ENCODE measurements around the gene SCLT1.

SCLT1 gene

GRCh38 chr4:128957459-128957858 is 135.9 kb downstream of the SCLT1 start:
- no peak for DNase-seq (ENCODE audit: low read depth)

GRCh38 chr4:128955751-128956150 is 137.6 kb downstream of the SCLT1 start:
- no peak for DNase-seq (ENCODE audit: low read depth)

DNA sequence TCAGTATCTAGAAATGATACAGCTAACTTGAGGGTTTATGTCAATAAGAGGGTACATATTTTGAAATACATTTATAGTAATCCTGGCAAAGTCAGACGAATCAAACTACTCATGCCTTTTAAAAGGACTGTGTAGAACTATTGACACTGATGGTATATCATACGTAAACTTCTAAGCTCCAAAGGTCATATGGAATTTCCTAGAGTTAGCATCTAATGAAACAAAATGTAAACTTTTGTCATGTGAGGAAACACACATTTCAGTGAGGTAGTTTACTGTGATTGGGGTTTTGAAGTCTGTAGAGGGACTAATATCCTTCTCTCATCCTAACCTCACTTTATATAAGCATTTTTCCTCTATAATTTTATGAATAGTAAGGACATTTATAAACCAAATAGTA is 138.4 kb downstream of the SCLT1 start:
- no peak for DNase-seq (ENCODE audit: low read depth)

DNA sequence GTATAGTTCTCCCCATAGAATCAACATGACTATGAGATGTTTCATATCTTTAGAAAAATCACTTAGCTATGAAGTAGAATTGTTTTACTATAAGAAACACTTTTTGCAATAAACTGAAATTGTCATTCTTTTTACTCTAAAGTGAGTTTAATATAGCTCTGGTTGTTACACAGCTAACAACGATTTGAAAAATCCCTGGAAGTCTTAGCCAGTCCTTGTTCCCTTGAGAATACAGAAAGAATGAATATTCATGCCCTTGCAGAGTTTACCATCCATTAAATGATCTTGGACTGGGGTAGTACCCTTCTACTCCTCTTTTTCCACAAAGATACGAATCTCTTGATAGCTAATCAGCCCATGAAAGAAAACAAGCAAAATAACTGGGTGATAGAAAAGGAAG is 142.0 kb downstream of the SCLT1 start:
- no peak for DNase-seq (ENCODE audit: low read depth)

DNA sequence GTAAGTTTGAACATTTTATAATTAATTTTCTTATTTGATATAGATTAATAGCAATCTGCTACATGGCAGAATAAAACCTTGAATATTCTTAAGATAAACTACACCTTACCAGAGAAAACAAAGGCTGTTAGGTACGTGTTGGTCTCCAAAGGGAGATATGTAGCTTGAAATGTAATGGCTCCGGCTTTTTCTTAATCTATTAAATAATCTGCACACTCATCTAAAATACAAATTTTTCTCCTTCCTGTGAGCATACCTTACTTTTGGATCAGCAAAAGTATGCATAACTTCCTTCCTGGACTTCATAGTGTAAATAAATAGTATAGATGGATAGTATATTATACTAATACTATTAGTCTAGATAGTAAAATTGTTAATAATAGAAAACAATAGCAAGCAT is 142.5 kb downstream of the SCLT1 start:
- DNase-seq (ENCODE audit: low read depth), result no peak

DNA sequence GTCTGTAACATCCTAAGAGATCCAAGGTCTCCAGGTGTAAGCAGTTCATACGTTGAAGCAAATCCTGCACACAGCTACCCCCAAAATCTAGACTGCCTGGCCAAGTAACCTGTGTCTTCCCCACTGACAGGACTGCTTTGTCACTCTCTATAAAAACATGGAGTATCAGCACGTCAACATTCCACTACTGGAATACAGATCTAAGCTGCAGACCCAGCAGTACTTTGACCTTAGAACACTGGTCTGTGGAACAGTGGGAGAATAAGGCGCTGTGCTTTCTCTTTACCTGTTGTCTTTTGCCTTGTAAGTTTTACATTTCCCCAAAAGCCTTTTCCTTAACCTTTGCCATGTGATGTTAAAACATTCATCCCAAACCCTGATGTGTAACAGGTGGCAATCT is 146.4 kb downstream of the SCLT1 start:
- no peak for DNase-seq (ENCODE audit: low read depth)

GRCh38 chr4:128942607-128943006 is 150.7 kb downstream of the SCLT1 start:
- no peak for DNase-seq (ENCODE audit: low read depth)

- DNase-seq (ENCODE audit: low read depth), result no peak
These were observed 152.4 kb downstream of the SCLT1 start for GRCh38 chr4:128940971-128941370.

- no peak for DNase-seq (ENCODE audit: low read depth)
These were observed 163.3 kb downstream of the SCLT1 start for GRCh38 chr4:128930051-128930450.

DNA sequence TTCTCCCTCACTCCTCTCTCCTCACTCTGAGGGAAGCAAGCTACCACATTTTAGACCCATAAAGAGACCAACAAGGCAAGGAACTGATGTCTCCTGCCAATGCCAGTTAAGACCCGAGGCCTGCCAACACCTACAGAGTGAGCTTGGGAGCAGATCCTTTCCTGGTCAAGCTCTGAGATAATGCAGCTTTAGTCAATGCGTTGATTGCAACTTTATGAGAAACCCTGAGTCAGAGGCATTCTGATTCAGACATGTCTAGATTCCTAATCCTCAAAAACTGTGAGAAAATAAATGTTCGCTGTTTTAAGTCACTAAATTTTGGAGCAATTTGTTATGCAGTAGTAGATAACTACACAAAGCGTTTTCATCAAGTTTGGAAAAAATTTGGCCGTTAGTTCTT is 168.4 kb downstream of the SCLT1 start:
- DNase-seq (ENCODE audit: low read depth), result no peak

DNA sequence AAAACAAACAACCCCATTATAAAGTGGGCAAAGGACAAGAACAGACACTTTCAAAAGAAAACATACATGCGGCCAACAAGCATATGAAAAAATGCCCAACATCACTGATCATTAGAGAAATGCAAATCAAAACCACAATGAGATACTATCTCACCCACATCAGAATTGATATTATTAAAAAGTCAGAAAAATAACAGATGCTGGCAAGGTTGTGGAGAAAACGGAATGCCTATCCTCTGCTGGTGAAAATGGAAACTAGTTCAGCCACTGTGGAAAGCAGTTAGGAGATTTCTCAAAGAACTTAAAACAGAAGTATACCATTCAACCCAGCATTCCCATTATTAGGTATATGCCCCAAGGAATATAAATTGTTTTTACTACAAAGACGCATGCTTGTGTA is 171.4 kb downstream of the SCLT1 start:
- no peak for DNase-seq (ENCODE audit: low read depth)

GRCh38 chr4:128917781-128918180 is 175.6 kb downstream of the SCLT1 start:
- DNase-seq (ENCODE audit: low read depth), result no peak

DNA sequence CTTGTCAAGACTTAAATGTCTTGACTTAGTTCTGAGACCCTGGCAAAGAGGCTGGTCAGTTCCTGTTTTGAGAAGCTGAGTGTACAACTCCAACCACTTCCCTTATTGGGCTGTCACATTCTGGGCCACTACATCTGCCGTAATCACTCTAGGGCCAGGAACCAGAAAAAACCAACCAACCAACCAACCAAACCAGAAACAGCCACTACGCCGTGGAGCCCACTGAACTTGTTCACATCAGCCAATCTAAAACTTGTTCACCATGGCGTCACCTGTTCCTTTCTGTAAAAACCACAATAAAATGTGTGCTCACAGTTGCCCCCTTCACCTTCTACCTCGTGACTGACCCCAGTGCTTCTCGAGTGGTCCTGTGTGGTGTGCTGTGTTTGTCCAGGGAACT is 176.5 kb downstream of the SCLT1 start:
- no peak for DNase-seq (ENCODE audit: low read depth)

GRCh38 chr4:128915544-128915943 is 177.8 kb downstream of the SCLT1 start:
- no peak for DNase-seq (ENCODE audit: low read depth)

- no peak for DNase-seq (ENCODE audit: low read depth)
These were observed 180.1 kb downstream of the SCLT1 start for GRCh38 chr4:128913228-128913627.

DNA sequence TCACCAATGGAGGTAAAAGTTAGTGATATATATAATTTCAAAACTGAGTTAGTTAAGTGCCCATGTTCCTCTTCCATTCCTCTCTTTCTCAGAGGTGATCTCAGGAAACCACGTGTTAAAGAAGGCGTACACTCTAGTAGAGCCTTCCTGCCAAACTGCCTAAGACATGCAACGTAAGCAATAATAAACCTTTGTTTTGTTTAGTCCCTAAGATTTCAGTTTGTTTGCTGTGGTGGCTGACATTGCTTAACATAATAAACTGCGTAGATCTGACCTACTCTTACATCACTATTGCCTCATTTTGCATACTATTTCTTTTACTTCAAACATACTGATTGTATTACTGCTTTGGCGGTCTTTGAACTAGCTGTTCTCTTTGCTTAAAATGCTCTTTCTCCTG is 184.6 kb downstream of the SCLT1 start:
- no peak for DNase-seq (ENCODE audit: low read depth)

DNA sequence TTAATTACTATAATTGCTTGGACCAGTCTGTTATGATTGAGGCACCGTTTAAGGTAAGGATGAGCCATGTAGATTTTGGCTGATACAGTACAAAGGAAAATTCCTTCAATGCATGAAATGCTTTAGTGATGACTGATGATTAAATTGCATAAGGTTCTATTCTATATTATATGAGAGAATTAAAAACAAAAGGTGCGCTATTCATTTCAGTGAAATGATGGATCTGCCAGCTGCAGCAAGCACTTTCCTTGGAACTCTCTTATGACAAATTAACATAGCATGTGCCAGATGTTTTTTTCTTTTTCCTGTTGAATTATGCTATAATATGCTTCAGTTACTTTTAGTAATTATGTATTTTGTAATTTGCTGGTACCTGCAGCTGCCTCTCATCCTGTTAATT is 185.4 kb downstream of the SCLT1 start:
- no peak for DNase-seq (ENCODE audit: low read depth)

- no peak for DNase-seq (ENCODE audit: low read depth)
These were observed 186.8 kb downstream of the SCLT1 start for GRCh38 chr4:128906581-128906980.

DNA sequence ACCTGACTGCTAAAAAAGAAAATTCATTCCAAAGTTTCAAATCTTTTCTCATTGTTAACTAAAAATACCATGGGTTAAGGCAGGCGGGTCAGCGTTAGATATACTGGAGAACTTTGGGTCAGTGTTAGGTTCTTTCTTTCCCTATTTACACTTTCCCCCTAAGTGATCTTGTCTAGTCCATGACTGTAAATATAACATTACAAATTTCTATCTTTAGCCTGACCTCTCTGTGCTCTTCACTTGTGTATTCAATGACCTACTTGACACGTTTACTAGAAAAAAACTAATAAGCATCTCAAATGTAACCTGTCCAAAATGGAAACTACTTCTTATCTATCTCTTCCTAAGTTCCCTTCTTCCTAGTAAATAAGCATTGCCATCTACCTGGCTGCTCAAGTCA is 188.5 kb downstream of the SCLT1 start:
- DNase-seq (ENCODE audit: low read depth), result no peak

DNA sequence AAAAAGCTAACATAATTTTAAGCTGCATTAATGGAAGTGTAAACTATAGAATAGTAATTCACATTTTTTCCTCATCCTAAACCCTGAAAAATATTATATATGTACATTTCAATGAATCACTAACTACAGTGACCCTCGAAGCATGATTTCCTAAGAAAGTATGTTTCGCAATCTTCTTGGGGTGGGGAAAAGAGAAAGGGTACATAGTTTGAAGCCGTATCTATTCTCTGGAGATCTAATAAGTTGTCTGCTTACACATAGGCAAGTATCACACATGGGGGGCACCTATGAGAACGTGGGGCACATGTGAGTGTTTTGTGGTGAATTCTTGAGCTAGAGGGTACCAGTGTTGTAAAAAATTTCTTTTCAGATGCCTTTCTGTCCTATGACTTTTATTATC is 212.7 kb downstream of the SCLT1 start:
- DNase-seq (ENCODE audit: low read depth), result no peak

DNA sequence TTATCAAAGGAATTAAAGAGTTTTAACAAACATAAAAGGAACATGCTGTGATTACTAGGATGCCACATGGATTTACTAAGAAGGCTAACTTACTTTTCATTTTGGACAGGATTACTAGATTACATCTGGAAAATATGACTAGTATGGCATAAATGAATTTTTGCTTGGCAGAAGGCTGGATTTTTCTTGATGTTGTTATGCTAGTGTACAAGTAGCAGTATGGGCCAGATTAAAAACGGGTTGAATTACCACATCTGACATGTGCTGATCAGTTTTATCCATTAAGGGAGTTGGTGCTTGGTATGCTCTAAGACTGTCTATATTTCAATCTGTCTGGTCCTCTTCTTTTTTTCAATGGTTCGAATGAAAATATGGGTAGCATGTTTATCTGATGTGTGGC is 213.4 kb downstream of the SCLT1 start:
- no peak for DNase-seq (ENCODE audit: low read depth)

- DNase-seq (ENCODE audit: low read depth), result no peak
These were observed 214.1 kb downstream of the SCLT1 start for GRCh38 chr4:128879283-128879682.

GRCh38 chr4:128877934-128878333 is 215.4 kb downstream of the SCLT1 start:
- DNase-seq (ENCODE audit: low read depth), result no peak

DNA sequence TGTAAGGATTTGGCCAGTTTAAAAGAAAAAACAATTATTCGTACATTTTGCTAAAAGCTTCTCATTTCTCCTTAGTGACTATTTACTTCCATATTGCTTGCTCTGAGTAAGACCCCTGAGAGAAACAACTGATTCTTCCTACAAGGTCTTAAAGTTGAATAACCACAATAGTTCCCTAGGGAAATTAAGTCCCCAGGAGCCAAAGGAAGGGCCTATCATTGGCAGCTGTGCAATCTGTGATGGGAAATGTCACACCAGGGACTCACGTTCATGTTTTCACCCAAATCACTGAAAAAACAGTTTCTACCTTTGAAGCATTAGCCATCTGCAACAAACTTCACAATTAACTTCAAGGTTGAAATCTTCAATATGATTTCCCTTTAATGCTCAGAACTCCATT is 217.1 kb downstream of the SCLT1 start:
- DNase-seq (ENCODE audit: low read depth), result no peak

DNA sequence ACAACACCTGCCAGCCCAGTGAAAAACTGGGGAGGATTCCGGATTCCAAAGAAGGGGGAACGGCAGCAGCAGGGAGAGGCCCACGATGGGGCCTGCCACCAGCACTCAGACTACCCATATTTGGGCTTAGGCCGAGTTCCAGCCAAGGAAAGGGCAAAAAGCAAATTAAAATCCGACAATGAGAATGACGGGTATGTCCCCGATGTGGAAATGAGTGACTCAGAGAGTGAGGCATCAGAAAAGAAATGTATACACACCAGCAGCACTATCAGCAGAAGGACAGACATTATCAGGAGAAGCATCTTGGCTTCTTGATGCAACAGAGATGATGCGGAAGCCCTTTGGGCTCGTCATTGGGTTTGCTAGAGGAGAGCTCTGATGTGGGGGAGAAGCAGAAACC is 221.4 kb downstream of the SCLT1 start:
- no peak for DNase-seq (ENCODE audit: low read depth)
